Omental fat pad (tissue), 4 donors: ENCODE data around the gene MIA3. TPM values are rescaled to one million over a fixed set of nuclear protein-coding genes. Genes with fewer than 3 reads are reported as not detected.

ENCODE experiments used
- ATAC-seq: fragments of 150-250 bp; one replicate; pipeline ENCODE4 v1.9.1; 2016; ENCODE audit warnings: mild to moderate bottlenecking, moderate library complexity; ENCODE audit not compliant: low FRiP score
- DNase-seq: peaks from one replicate; pipeline ENCODE4 v3.0.0-alpha.2; 2019; ENCODE audit warnings: low spot score
- total RNA-seq, 4 donors: library from RNA; depleted of rRNA; stranded (reverse); fragments of >200 nt; gene quantifications; one replicate each; pipeline ENCODE4 v1.1.0, GENCODE V29; 2016
- TF ChIP-seq, protein P1 (sequence below), 3 donors: fragments of 450-650 bp; IDR thresholded peaks; one replicate each; pipeline ENCODE4 v1.5.1; 2016 to 2017; ENCODE audit warnings: antibody characterized with exemption in 3 of 3, mild to moderate bottlenecking in 3 of 3, moderate library complexity in 2 of 3

The MIA3 gene
- total RNA-seq, 4 donors from 2014 or later, result 33.3 to 98.2 (median 52.4) TPM

GRCh38 chr1:222632749-222633148, 14.9 kb downstream of the MIA3 start:
- no peak for ATAC-seq
- DNase-seq, result no peak
- TF ChIP-seq, protein P1, sequence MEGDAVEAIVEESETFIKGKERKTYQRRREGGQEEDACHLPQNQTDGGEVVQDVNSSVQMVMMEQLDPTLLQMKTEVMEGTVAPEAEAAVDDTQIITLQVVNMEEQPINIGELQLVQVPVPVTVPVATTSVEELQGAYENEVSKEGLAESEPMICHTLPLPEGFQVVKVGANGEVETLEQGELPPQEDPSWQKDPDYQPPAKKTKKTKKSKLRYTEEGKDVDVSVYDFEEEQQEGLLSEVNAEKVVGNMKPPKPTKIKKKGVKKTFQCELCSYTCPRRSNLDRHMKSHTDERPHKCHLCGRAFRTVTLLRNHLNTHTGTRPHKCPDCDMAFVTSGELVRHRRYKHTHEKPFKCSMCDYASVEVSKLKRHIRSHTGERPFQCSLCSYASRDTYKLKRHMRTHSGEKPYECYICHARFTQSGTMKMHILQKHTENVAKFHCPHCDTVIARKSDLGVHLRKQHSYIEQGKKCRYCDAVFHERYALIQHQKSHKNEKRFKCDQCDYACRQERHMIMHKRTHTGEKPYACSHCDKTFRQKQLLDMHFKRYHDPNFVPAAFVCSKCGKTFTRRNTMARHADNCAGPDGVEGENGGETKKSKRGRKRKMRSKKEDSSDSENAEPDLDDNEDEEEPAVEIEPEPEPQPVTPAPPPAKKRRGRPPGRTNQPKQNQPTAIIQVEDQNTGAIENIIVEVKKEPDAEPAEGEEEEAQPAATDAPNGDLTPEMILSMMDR (IDR thresholded peaks at IDR 0.05), result no peak

GRCh38 chr1:222634180-222635013, 16.5 kb downstream of the MIA3 start:
- ATAC-seq (peak; percentile 80), DNase-seq (no peak)

DNA sequence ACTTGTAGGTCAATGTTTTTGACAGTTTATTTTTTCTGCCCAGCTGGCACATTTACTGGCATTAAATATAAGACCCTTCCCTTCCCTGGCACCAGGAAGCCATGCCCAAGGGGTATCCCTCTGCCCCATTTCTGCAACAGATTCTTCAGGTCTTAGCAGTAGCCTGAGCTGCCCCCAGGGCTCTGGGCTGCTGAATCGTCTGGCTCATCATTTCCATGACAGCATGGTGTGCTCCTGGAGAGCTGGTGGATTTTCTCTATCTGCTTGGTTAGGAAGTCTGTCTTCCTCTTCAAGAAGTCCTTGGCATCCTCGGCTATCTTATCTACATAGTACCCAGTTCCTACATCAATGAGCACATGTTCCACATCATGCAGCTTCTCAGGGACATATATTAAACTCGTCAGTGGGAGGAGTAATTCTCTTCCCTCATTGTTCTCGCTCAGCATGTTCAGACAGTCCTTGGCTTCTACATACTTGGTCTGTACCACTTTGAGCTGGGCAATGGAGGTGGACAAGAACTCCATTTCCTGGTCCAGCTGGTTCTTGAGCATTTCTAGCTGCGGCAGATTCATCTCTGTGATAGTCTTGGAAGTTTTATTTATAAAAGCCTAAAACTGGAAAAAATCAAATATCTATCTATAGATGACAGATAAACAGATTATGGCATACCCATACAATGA, 23.5 kb downstream of the MIA3 start:
- TF ChIP-seq, protein P1 (IDR thresholded peaks at IDR 0.05), result no peak
- DNase-seq (no peak), ATAC-seq (no peak)

More at GRCh38 chr1:222634180-222635013, 16.5 kb downstream of the MIA3 start:
- TF ChIP-seq, protein P1 (IDR thresholded peaks at IDR 0.05), result peak in 1 of 3 donors; percentile 41

DNA sequence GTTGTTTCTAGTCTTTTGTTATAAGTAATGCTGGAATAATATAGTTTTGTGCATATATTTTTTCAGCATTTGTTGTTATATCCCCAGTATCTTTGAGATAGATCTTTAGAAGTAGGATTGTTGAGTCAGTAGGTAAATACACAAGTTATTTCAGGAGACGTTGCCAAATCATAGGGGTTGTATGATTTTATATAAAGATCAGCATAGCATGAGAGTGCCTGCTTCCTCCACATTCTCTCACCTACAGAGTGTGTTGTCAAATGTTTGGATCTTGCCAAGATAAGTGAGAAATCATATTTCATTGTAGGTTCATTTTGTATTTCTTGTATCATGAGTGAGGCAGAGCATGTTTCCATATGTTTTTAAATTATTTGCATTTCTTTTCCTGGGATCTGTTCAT, 24.6 kb downstream of the MIA3 start:
- ATAC-seq, result no peak
- TF ChIP-seq, protein P1 (IDR thresholded peaks at IDR 0.05), result no peak
- no peak for DNase-seq

- ATAC-seq, result peak; percentile 5
- TF ChIP-seq, protein P1 (IDR thresholded peaks at IDR 0.05), result no peak
- DNase-seq, result no peak
Observed at GRCh38 chr1:222643606-222643937, 25.7 kb downstream of the MIA3 start.

- TF ChIP-seq, protein P1 (IDR thresholded peaks at IDR 0.05), result no peak
- peak; percentile 82 for DNase-seq
- peak; percentile 100 for ATAC-seq
Observed at GRCh38 chr1:222643938-222644635, 26.2 kb downstream of the MIA3 start.
